Naive thymus-derived CD4-positive, alpha-beta T cell (primary cell): ENCODE data around the gene NACC2. TPM values are rescaled to one million over a fixed set of nuclear protein-coding genes. Genes with fewer than 3 reads are reported as not detected.

ENCODE experiments used
- ATAC-seq: fragments of 150-1000 bp; cut with Tn5 transposase; 2 replicates; pipeline ENCODE4 v1.10.0; 2021; ENCODE audit warnings: mild to moderate bottlenecking, moderate library complexity
- CTCF ChIA-PET: fragments of 350-600 bp; sonication (Branson Sonifier 250); formaldehyde crosslinking; loops from one replicate; lab custom pipeline; 2021; ENCODE audit warnings: antibody characterized with exemption; lab: Charles Lee
- POLR2A ChIA-PET: fragments of 350-600 bp; sonication (Branson Sonifier 250); formaldehyde crosslinking; loops from one replicate; lab custom pipeline; 2021; ENCODE audit warnings: antibody characterized with exemption, inconsistent platforms; lab: Charles Lee
- DNase-seq, 9 donors: peaks; one replicate each; pipeline versions ENCODE4 v3.0.0 to v3.0.0-alpha.2; 2020 to 2022; ENCODE audit warnings: mixed read lengths in 1 of 9
- H3K27ac ChIP-seq: one replicate; pipeline ENCODE4 v1.7.0; 2013; ENCODE audit warnings: mild to moderate bottlenecking, low read depth, low read length, moderate library complexity
- H3K27me3 ChIP-seq, 2 donors: one replicate each; pipeline ENCODE4 v1.7.0; 2013; ENCODE audit warnings: low read length in 2 of 2, mild to moderate bottlenecking in 2 of 2, moderate library complexity in 2 of 2; ENCODE audit not compliant: control insufficient read depth in 2 of 2, insufficient read depth in 2 of 2
- H3K36me3 ChIP-seq, 3 experiments: 1 replicate in 2 of 3; 2 replicates in 1 of 3; pipeline ENCODE4 v1.7.0; 2013; ENCODE audit warnings: low read length in 3 of 3, mild to moderate bottlenecking in 3 of 3, moderate library complexity in 1 of 3; ENCODE audit not compliant: insufficient read depth in 3 of 3, control insufficient read depth in 2 of 3
- H3K4me1 ChIP-seq, 2 donors: one replicate each; pipeline ENCODE4 v1.7.0; 2013; ENCODE audit warnings: low read length in 2 of 2, mild to moderate bottlenecking in 2 of 2, moderate library complexity in 1 of 2; ENCODE audit not compliant: control insufficient read depth in 2 of 2, insufficient read depth in 2 of 2
- H3K4me3 ChIP-seq: 2 replicates; pipeline ENCODE4 v1.7.0; 2013; ENCODE audit warnings: mild to moderate bottlenecking, low read length
- H3K9me3 ChIP-seq, 3 experiments: 1 replicate in 2 of 3; 2 replicates in 1 of 3; pipeline ENCODE4 v1.7.0; 2013; ENCODE audit warnings: low read length in 3 of 3; ENCODE audit not compliant: control insufficient read depth in 2 of 3
- H3K27ac Mint-ChIP-seq, 9 donors: one replicate each; pipeline ENCODE4 v1.8.0; 2020 to 2022; ENCODE audit warnings: mixed read lengths in 9 of 9, mild to moderate bottlenecking in 8 of 9, moderate library complexity in 5 of 9, inconsistent platforms in 2 of 9
- H3K27me3 Mint-ChIP-seq, 5 donors: one replicate each; pipeline ENCODE4 v1.8.0; 2021 to 2022; ENCODE audit warnings: mixed read lengths in 5 of 5, mild to moderate bottlenecking in 1 of 5
- H3K36me3 Mint-ChIP-seq, 5 donors: one replicate each; pipeline ENCODE4 v1.8.0; 2020 to 2022; ENCODE audit warnings: mixed read lengths in 5 of 5, mild to moderate bottlenecking in 3 of 5, inconsistent platforms in 1 of 5
- H3K4me1 Mint-ChIP-seq, 7 donors: one replicate each; pipeline ENCODE4 v1.8.0; 2020 to 2022; ENCODE audit warnings: mixed read lengths in 7 of 7, mild to moderate bottlenecking in 3 of 7, inconsistent platforms in 1 of 7
- H3K4me3 Mint-ChIP-seq, 10 donors: one replicate each; pipeline ENCODE4 v1.8.0; 2020 to 2022; ENCODE audit warnings: mild to moderate bottlenecking in 10 of 10, mixed read lengths in 10 of 10, moderate library complexity in 6 of 10, inconsistent platforms in 2 of 10
- H3K9me3 Mint-ChIP-seq, 11 donors: one replicate each; pipeline ENCODE4 v1.8.0; 2020 to 2022; ENCODE audit warnings: mixed read lengths in 11 of 11, mild to moderate bottlenecking in 4 of 11, inconsistent platforms in 1 of 11, moderate library complexity in 1 of 11
- intact Hi-C, 2 donors: fragments of 100-400 bp; cut with micrococcal nuclease; formaldehyde crosslinking; loops; one replicate each; pipeline ENCODE4 v1.15.1; 2023
- polyA plus RNA-seq, 2 donors: library from polyadenylated mRNA; unstranded; fragments of 300-500 nt; fragmentation: Illumina TruSeq; gene quantifications; one replicate each; pipeline ENCODE4 v1.2.3, GENCODE V29; 2021
- total RNA-seq, 6 experiments: library from RNA in 5 of 6; stranded (reverse) in 5 of 6; gene quantifications; 1 replicate in 5 of 6; 2 replicates in 1 of 6; pipeline ENCODE4 v1.2.3 and lab custom pipeline; 2021 to 2026

NACC2 gene
- total and polyA plus RNA-seq, 7 experiments from 2014 or later: 0.92 to 17.7 (median 7.5) TPM

DNA sequence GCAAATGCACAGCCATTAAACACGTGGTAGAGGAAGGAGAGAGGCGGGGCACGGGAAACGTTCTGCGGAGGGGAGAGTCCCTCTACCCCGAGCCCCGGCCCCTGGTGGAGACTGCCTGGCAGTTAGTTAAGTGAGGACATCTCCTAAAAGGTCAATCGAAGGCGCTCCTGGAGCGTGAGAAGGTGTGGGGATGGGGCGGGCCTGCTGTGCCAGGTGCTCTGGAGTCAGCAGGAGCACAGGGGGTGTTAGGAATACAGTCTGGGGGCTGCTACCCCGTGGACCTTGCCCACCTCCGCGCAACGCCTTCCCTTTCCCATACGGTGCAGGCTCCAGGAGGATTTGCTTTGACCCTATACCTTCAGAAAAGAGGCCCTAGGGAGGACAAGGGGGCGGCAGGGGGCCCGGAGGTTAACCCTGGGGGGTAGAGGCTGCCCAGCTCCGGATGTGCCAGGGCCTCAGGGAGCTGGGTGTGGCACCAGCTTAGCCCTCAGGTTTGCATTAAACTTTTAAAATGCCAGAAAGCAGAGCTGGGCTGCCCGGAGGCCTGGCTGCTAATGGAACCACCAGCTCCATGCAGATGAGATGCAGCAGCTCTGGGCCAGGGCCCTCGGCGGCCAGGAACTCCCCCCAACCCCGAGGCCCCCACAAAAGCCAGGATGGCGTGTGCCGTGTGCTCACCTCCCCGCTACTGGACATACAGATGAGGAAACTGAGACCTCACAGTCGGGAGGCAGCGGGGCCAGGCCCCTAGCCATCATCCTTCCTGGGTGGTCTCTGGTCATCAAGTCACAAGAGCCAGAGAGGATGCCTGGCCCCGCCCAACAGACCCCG, 39.2 kb downstream of the NACC2 start:
- ATAC-seq (peak; percentile 54), DNase-seq (no peak)
- H3K27ac ChIP-seq: no peak overlapping the region
- H3K4me3 Mint-ChIP-seq: peak overlapping the region in 2 of 10 donors; percentile 15 to 60
- POLR2A ChIA-PET: no interaction called here
- CTCF ChIA-PET: no interaction called here
- no peaks in the 10 kb centered on the region for H3K9me3 ChIP-seq
- H3K4me3 ChIP-seq: no peak overlapping the region
- no peaks in the 10 kb centered on the region for H3K36me3 ChIP-seq
- no peak overlapping the region for H3K27ac Mint-ChIP-seq
- H3K36me3 Mint-ChIP-seq: peaks cover 0 to 7% (median 0%) of the 10 kb centered on the region in 5 donors
- no peaks in the 10 kb centered on the region for H3K9me3 Mint-ChIP-seq
- H3K27me3 Mint-ChIP-seq: peaks cover 0 to 17% (median 4%) of the 10 kb centered on the region in 5 donors
- peaks cover 9% of the 10 kb centered on the region in 2 donors for H3K4me1 ChIP-seq
- intact Hi-C loops: no loop called here
- H3K4me1 Mint-ChIP-seq: peaks cover 3 to 36% (median 15%) of the 10 kb centered on the region in 7 donors
- peaks cover 0 to 6% of the 10 kb centered on the region in 2 donors for H3K27me3 ChIP-seq

DNA sequence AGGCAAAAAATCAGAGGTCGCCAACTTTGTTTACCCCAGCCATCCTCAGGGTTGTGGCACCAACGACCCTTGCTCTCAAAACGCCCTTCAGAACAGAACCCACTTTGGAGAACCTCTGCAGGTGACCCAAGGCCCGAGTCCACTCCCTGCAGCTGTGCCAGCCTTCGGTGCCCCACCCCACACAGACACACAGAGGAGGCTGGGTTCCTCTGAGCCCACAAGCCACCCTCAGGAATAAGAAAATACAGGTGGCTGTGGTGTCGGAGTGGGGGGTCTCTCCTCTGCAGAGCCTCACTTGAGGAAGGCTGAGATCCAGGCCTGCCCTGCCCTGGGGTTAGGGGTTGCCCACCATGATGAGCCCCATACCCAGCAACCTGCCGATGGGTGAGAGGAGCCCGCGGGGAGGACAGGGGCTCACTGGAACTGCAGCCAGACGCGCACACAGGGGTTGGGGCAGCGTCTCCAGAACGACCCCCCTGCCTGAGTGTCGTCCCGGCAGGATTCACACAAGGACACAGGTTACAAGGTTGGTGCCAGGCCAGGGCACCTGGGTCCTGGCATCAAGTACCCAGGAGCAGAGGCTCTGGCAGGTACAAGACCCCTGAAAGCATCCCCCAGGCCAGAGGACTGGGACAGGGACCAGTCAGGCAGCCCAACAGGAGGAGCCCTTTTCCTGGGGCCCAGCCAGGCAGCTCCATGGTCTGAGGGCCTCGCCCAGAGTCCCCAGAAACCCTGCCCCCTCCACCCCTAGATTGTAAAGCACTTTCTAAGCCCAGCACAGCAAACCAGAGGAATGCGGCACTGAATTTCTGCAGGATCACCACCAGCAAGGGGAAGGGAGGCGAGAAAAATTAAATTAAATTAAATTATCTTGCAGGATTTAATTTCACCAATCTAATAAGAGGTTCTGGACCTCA, 40.0 kb downstream of the NACC2 start:
- H3K4me3 Mint-ChIP-seq: peak overlapping the region in 2 of 10 donors; percentile 15 to 60

DNA sequence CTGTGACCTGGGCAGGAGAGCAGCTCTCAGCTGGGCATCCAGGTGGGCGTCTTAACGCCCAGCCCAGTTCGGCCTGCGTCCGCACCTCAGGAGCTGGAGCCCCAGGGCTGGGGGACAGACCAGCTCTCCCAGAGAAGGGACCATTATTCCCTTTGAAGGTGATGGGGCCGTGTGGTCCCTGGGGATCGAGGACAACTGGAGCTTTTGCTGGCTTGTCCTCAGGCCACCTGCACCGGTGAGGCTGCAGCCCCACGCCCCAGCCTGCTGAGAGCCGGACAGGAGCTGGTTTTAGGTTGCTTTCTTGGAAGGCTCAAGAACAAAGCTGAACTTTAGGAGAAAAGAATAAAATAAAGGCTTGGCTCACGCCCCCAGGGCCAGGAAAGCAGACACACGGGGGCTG, 40.9 kb downstream of the NACC2 start:
- Histone ChIP-seq H3K27ac (no peak overlapping the region), H3K4me3 (no peak overlapping the region), H3K9me3 (no peaks in the 10 kb centered on the region), H3K4me1 (peaks cover 9% of the 10 kb centered on the region in 2 donors), H3K36me3 (peaks cover 0 to 5% (median 0%) of the 10 kb centered on the region in 3 experiments), H3K27me3 (peaks cover 0 to 6% of the 10 kb centered on the region in 2 donors)
- DNase-seq (no peak), ATAC-seq (no peak)
- intact Hi-C loops: no loop called here
- Mint-ChIP-seq H3K36me3 (peaks cover 0 to 7% (median 0%) of the 10 kb centered on the region in 5 donors), H3K9me3 (no peaks in the 10 kb centered on the region), H3K27ac (no peak overlapping the region), H3K27me3 (peaks cover 0 to 17% (median 4%) of the 10 kb centered on the region in 5 donors), H3K4me3 (no peak overlapping the region), H3K4me1 (peaks cover 3 to 36% (median 15%) of the 10 kb centered on the region in 7 donors)
- ChIA-PET CTCF (no interaction called here), POLR2A (no interaction called here)

More for the DNA sequence above, 40.0 kb downstream of the NACC2 start:
- ChIA-PET CTCF (no interaction called here), POLR2A (no interaction called here)
- Mint-ChIP-seq H3K27me3 (peaks cover 0 to 17% (median 4%) of the 10 kb centered on the region in 5 donors), H3K36me3 (peaks cover 0 to 7% (median 0%) of the 10 kb centered on the region in 5 donors), H3K27ac (no peak overlapping the region), H3K4me1 (peaks cover 3 to 36% (median 15%) of the 10 kb centered on the region in 7 donors), H3K9me3 (no peaks in the 10 kb centered on the region)
- Histone ChIP-seq H3K4me1 (peaks cover 9% of the 10 kb centered on the region in 2 donors), H3K4me3 (no peak overlapping the region), H3K27ac (no peak overlapping the region), H3K9me3 (no peaks in the 10 kb centered on the region), H3K36me3 (no peaks in the 10 kb centered on the region), H3K27me3 (peaks cover 0 to 6% of the 10 kb centered on the region in 2 donors)
- ATAC-seq (no peak), DNase-seq (no peak)
- intact Hi-C loops: no loop called here

GRCh38 chr9:136053757-136054142, 41.3 kb downstream of the NACC2 start:
- Histone ChIP-seq H3K36me3 (peaks cover 0 to 6% (median 0%) of the 10 kb centered on the region in 3 experiments), H3K27me3 (peaks cover 0 to 6% of the 10 kb centered on the region in 2 donors), H3K4me1 (peaks cover 9% of the 10 kb centered on the region in 2 donors), H3K9me3 (no peaks in the 10 kb centered on the region), H3K4me3 (no peak overlapping the region), H3K27ac (no peak overlapping the region)
- H3K27ac Mint-ChIP-seq: no peak overlapping the region
- H3K9me3 Mint-ChIP-seq: no peaks in the 10 kb centered on the region
- peaks cover 3 to 36% (median 15%) of the 10 kb centered on the region in 7 donors for H3K4me1 Mint-ChIP-seq
- peak overlapping the region in 1 of 10 donors; percentile 76 for H3K4me3 Mint-ChIP-seq
- DNase-seq (no peak), ATAC-seq (no peak)
- peaks cover 0 to 17% (median 4%) of the 10 kb centered on the region in 5 donors for H3K27me3 Mint-ChIP-seq
- POLR2A ChIA-PET: no interaction called here
- intact Hi-C loops: no loop called here
- CTCF ChIA-PET: no interaction called here
- peaks cover 0 to 7% (median 0%) of the 10 kb centered on the region in 5 donors for H3K36me3 Mint-ChIP-seq

DNA sequence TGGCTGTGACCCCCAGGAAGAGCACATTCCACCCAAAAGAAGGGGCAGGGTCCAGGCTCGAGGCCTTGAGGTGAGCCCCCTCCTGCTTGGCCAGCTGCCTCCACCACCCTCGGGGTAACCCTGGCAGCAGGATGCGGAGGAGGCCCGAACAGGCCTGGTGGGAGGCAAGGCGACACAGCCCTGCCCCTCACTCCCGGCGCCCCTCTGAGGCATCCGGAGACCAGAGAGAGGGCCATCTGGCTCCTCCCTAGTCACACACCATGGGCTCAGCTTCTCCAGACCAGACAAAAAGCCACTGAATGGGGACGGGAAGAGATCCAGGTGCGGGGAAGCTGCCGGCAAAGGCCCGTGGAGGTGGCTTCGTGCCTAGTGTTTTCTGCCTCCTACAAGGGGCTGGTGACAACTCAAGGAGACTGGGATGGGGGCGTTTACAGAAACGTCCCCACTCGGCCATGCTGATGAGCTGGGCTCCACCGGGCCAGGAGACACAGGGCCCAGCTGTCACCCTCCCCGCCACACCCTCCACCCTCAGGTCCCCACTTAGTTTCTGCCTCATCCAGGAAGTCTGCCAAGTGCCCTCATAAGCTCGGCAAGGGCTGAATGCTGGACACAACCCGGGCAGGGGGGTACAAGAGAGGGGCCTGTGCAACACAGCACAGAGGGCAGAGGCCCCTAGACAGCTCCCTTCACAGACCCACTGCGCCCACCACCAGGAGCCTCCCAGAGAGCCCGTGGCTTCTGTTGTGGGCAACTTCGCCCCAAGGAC, 41.9 kb downstream of the NACC2 start:
- Histone ChIP-seq H3K36me3 (peaks cover 0 to 10% (median 0%) of the 10 kb centered on the region in 3 experiments), H3K4me1 (peaks cover 9% of the 10 kb centered on the region in 2 donors), H3K4me3 (no peak overlapping the region), H3K27ac (no peak overlapping the region), H3K27me3 (peaks cover 0 to 6% of the 10 kb centered on the region in 2 donors), H3K9me3 (no peaks in the 10 kb centered on the region)
- ATAC-seq: no peak
- CTCF ChIA-PET: no interaction called here
- Mint-ChIP-seq H3K9me3 (no peaks in the 10 kb centered on the region), H3K4me1 (peaks cover 3 to 36% (median 15%) of the 10 kb centered on the region in 7 donors), H3K36me3 (peaks cover 0 to 10% (median 0%) of the 10 kb centered on the region in 5 donors), H3K27me3 (peaks cover 0 to 17% (median 4%) of the 10 kb centered on the region in 5 donors), H3K4me3 (peak overlapping the region in 1 of 10 donors; percentile 76), H3K27ac (no peak overlapping the region)
- DNase-seq: no peak
- POLR2A ChIA-PET: no interaction called here
- intact Hi-C loops: no loop called here

DNA sequence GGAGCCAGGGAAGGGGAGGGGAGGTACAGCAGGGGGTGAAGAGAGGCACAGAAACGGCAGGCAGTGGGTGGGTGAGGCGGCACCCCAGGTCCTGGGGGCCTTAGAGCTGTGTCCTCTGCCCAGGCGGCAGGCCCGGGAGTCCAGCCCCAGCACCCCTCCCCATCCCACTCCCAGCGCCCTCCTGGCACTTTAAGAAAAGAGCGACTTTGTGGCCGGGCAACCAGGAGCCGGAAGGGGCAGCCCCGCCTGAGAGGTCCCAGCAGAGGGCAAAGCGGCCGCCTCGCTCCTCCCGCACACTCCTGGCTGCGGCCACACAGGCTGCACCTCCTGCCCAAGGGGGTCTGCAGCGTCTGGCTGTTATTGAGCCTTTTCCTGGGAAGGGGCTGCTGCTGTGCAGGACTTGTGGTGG, 42.6 kb downstream of the NACC2 start:
- intact Hi-C loops: no loop called here
- peaks cover 3 to 31% (median 15%) of the 10 kb centered on the region in 7 donors for H3K4me1 Mint-ChIP-seq
- POLR2A ChIA-PET: no interaction called here
- DNase-seq (no peak), ATAC-seq (no peak)
- Histone ChIP-seq H3K4me3 (no peak overlapping the region), H3K36me3 (peaks cover 0 to 17% (median 0%) of the 10 kb centered on the region in 3 experiments), H3K27ac (no peak overlapping the region), H3K9me3 (no peaks in the 10 kb centered on the region), H3K4me1 (peaks cover 9% of the 10 kb centered on the region in 2 donors), H3K27me3 (peaks cover 0 to 6% of the 10 kb centered on the region in 2 donors)
- CTCF ChIA-PET: no interaction called here
- H3K27ac Mint-ChIP-seq: no peak overlapping the region
- H3K4me3 Mint-ChIP-seq: peak overlapping the region in 4 of 10 donors; percentile 70 to 82 (median 77)
- peaks cover 0 to 10% (median 0%) of the 10 kb centered on the region in 5 donors for H3K36me3 Mint-ChIP-seq
- no peaks in the 10 kb centered on the region for H3K9me3 Mint-ChIP-seq
- H3K27me3 Mint-ChIP-seq: peaks cover 0 to 17% (median 4%) of the 10 kb centered on the region in 5 donors
